H9 (cell line): ENCODE data around the gene CHD1. TPM values are rescaled to one million over a fixed set of nuclear protein-coding genes. Genes with fewer than 3 reads are reported as not detected.

Source experiments
- DNase-seq: peaks from one replicate; pipeline ENCODE4 v3.0.0-alpha.2; 2017
- H2AFZ ChIP-seq: one replicate; pipeline ENCODE4 v1.6.1; 2013; ENCODE audit warnings: mild to moderate bottlenecking, low read length, control low read depth, moderate library complexity
- H2AK5ac ChIP-seq: 2 replicates; pipeline ENCODE4 v1.6.1; 2013; ENCODE audit warnings: low read length, control low read depth, mixed read lengths; ENCODE audit not compliant: insufficient read length
- H2BK120ac ChIP-seq: one replicate; pipeline ENCODE4 v1.6.1; 2013; ENCODE audit warnings: low read depth, mild to moderate bottlenecking, low read length, control low read depth, inconsistent platforms; ENCODE audit not compliant: poor library complexity, severe bottlenecking
- H2BK12ac ChIP-seq: 2 replicates; pipeline ENCODE4 v1.6.1; 2013; ENCODE audit warnings: low read length, control low read depth, mixed read lengths, low read depth; ENCODE audit not compliant: insufficient read length
- H2BK15ac ChIP-seq: 2 replicates; pipeline ENCODE4 v1.6.1; 2013; ENCODE audit warnings: low read depth, low read length, control low read depth
- H2BK20ac ChIP-seq: one replicate; pipeline ENCODE4 v1.6.1; 2013; ENCODE audit warnings: low read depth, mild to moderate bottlenecking, low read length, control low read depth, inconsistent platforms; ENCODE audit not compliant: poor library complexity, severe bottlenecking
- H2BK5ac ChIP-seq: 2 replicates; pipeline ENCODE4 v1.6.1; 2013; ENCODE audit warnings: low read length, control low read depth, mixed read lengths; ENCODE audit not compliant: insufficient read length
- H3K14ac ChIP-seq: 2 replicates; pipeline ENCODE4 v1.6.1; 2013; ENCODE audit warnings: low read length, control low read depth; ENCODE audit not compliant: insufficient read depth
- H3K18ac ChIP-seq: 2 replicates; pipeline ENCODE4 v1.6.1; 2013; ENCODE audit warnings: low read depth, mild to moderate bottlenecking, mixed read lengths, low read length, control low read depth; ENCODE audit not compliant: insufficient read length
- H3K23ac ChIP-seq: 2 replicates; pipeline ENCODE4 v1.6.1; 2013; ENCODE audit warnings: low read length, control low read depth, mixed read lengths, low read depth; ENCODE audit not compliant: insufficient read length
- H3K23me2 ChIP-seq: 2 replicates; pipeline ENCODE4 v1.6.1; 2013; ENCODE audit warnings: low read depth, mild to moderate bottlenecking, mixed read lengths, low read length, control low read depth; ENCODE audit not compliant: insufficient read length, poor library complexity, severe bottlenecking
- H3K27ac ChIP-seq: 2 replicates; pipeline ENCODE4 v1.5.1; 2013; ENCODE audit warnings: low read length, control low read depth, mixed read lengths, low read depth; ENCODE audit not compliant: insufficient read length
- H3K27me3 ChIP-seq: 2 replicates; pipeline ENCODE4 v1.6.1; 2013; ENCODE audit warnings: low read length, control low read depth, inconsistent platforms; ENCODE audit not compliant: insufficient read depth
- H3K4ac ChIP-seq: 2 replicates; pipeline ENCODE4 v1.6.1; 2013; ENCODE audit warnings: low read depth, mild to moderate bottlenecking, control low read depth, inconsistent platforms, low read length, moderate library complexity
- H3K4me1 ChIP-seq: 2 replicates; pipeline ENCODE4 v1.6.1; 2013; ENCODE audit warnings: low read length, control low read depth, inconsistent platforms; ENCODE audit not compliant: insufficient read depth
- H3K4me2 ChIP-seq: 2 replicates; pipeline ENCODE4 v1.6.1; 2013; ENCODE audit warnings: low read length, control low read depth, mixed read lengths; ENCODE audit not compliant: insufficient read length, insufficient read depth
- H3K56ac ChIP-seq: 2 replicates; pipeline ENCODE4 v1.6.1; 2013; ENCODE audit warnings: low read depth, mild to moderate bottlenecking, mixed read lengths, low read length, control low read depth; ENCODE audit not compliant: insufficient read length
- H3K79me1 ChIP-seq: 2 replicates; pipeline ENCODE4 v1.6.1; 2013; ENCODE audit warnings: low read depth, mild to moderate bottlenecking, moderate library complexity, low read length, control low read depth, inconsistent platforms; ENCODE audit not compliant: insufficient read depth, poor library complexity, severe bottlenecking
- H3K79me2 ChIP-seq: 2 replicates; pipeline ENCODE4 v1.6.1; 2013; ENCODE audit warnings: low read length, control low read depth, inconsistent platforms; ENCODE audit not compliant: insufficient read depth
- H3K9ac ChIP-seq: 2 replicates; pipeline ENCODE4 v1.6.1; 2013; ENCODE audit warnings: low read length, control low read depth, mixed read lengths; ENCODE audit not compliant: insufficient read length; ENCODE audit errors: extremely low read depth
- H3K9me3 ChIP-seq: one replicate; pipeline ENCODE4 v1.6.1; 2013; ENCODE audit warnings: low read depth, low read length, inconsistent platforms; ENCODE audit not compliant: control insufficient read depth
- H3T11ph ChIP-seq: one replicate; pipeline ENCODE4 v1.6.1; 2013; ENCODE audit warnings: mild to moderate bottlenecking, low read length, control low read depth, inconsistent platforms
- H4K20me1 ChIP-seq: one replicate; pipeline ENCODE4 v1.6.1; 2013; ENCODE audit not compliant: control insufficient read depth, insufficient read length, insufficient read depth
- H4K5ac ChIP-seq: 2 replicates; pipeline ENCODE4 v1.6.1; 2013; ENCODE audit warnings: low read depth, mild to moderate bottlenecking, mixed read lengths, low read length, control low read depth; ENCODE audit not compliant: insufficient read length
- H4K8ac ChIP-seq: replicated peaks from 2 replicates; pipeline ENCODE4 v1.6.1; 2013; ENCODE audit warnings: low read length, control low read depth, mixed read lengths, low read depth; ENCODE audit not compliant: insufficient read length
- H4K91ac ChIP-seq: 2 replicates; pipeline ENCODE4 v1.6.1; 2013; ENCODE audit warnings: low read depth, mild to moderate bottlenecking, moderate library complexity, mixed read lengths, low read length, control low read depth; ENCODE audit not compliant: insufficient read length
- H3K27ac Mint-ChIP-seq, 3 experiments: 2 replicates in 2 of 3; 3 replicates in 1 of 3; pipeline ENCODE4 v1.8.0; 2020 to 2021; ENCODE audit warnings: mixed read lengths in 3 of 3, mild to moderate bottlenecking in 1 of 3, moderate library complexity in 1 of 3
- H3K27me3 Mint-ChIP-seq: 2 replicates; pipeline ENCODE4 v1.8.0; 2021; ENCODE audit warnings: low read depth, mild to moderate bottlenecking, moderate library complexity, mixed read lengths
- H3K36me3 Mint-ChIP-seq, 3 experiments: 2 replicates in 2 of 3; 3 replicates in 1 of 3; pipeline ENCODE4 v1.8.0; 2020 to 2021; ENCODE audit warnings: low read depth in 3 of 3, mixed read lengths in 3 of 3; ENCODE audit not compliant: insufficient read depth in 1 of 3
- H3K4me1 Mint-ChIP-seq, 2 experiments: 2 replicates each; pipeline ENCODE4 v1.8.0; 2020; ENCODE audit warnings: mixed read lengths in 2 of 2
- H3K4me3 Mint-ChIP-seq, 2 experiments: 2 replicates in 1 of 2; 3 replicates in 1 of 2; pipeline ENCODE4 v1.8.0; 2020 to 2021; ENCODE audit warnings: mild to moderate bottlenecking in 2 of 2, mixed read lengths in 2 of 2, moderate library complexity in 1 of 2
- H3K9me3 Mint-ChIP-seq, 2 experiments: 2 replicates in 1 of 2; 3 replicates in 1 of 2; pipeline ENCODE4 v1.8.0; 2020; ENCODE audit warnings: mild to moderate bottlenecking in 2 of 2, mixed read lengths in 2 of 2, moderate library complexity in 1 of 2
- WGBS: extraction: QIAGEN DNeasy Blood & Tissue Kit; methylation state at CpG from one replicate; pipeline ENCODE4 v1.1.7; 2013; ENCODE audit warnings: missing lambda C conversion rate, low lambda C conversion rate, mixed read lengths; ENCODE audit not compliant: insufficient read length; ENCODE audit errors: extremely low coverage; 5-methylcytosine and 5-hydroxymethylcytosine counted together
- total RNA-seq: library from RNA; stranded (reverse); gene quantifications from 2 replicates; pipeline ENCODE4 v1.2.1, GENCODE V29; 2021
- TF ChIP-seq, protein P1 (sequence below): fragments of 200-600 bp; sonication (generic); conservative IDR thresholded peaks from 3 replicates; pipeline ENCODE4 v1.8.0; 2021; ENCODE audit warnings: antibody characterized with exemption, mild to moderate bottlenecking

Gene CHD1
- total RNA-seq, 1 experiment from 2014 or later, result 62.7 TPM

DNA sequence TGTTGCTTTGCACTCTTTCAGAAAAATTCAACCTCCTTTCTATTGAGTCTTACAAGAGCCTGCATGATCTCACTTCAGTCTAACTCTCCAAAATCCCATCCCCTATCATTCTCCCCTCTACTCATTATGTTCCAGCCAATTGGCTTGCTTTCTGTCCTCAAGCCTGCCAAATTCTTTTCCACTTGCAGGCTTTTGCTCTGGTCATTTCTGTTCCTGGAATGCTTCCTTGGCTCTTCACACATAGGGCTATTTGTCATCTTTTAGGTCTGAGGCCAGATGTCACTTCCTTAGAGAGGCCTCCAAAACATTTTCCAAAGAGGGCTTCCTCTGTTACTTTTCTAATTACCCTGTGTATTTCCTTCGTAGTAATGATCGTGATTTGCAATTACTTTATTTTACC lies 11.8 kb upstream of the CHD1 start:
- no peaks in the 10 kb centered on the region for H3K23me2 ChIP-seq
- H3K4me1 ChIP-seq, result 0 out of 2 replicates have a peak, but pooled peaks cover 5% of the 10 kb centered on the region
- Mint-ChIP-seq H3K27me3 (no peaks in the 10 kb centered on the region), H3K4me1 (peaks cover 25 to 30% of the 10 kb centered on the region in 2 experiments), H3K36me3 (no peaks in the 10 kb centered on the region), H3K27ac (peak overlapping the region in 1 of 3 experiments; percentile 20; a peak in 2 of 7 replicates), H3K4me3 (no peak overlapping the region), H3K9me3 (no peaks in the 10 kb centered on the region)
- no peak overlapping the region for H3K14ac ChIP-seq
- no peak overlapping the region for H2BK120ac ChIP-seq
- no peak overlapping the region for H3K56ac ChIP-seq
- no peak overlapping the region for H2BK20ac ChIP-seq
- H3K4me2 ChIP-seq, result no peak overlapping the region
- no peak overlapping the region for H2BK15ac ChIP-seq
- H3K27ac ChIP-seq, result no peak overlapping the region
- no peaks in the 10 kb centered on the region for H3K9me3 ChIP-seq
- no peak overlapping the region for H2AFZ ChIP-seq
- no peak overlapping the region for H4K8ac ChIP-seq
- H3K4ac ChIP-seq, result no peak overlapping the region
- no peaks in the 10 kb centered on the region for H3K27me3 ChIP-seq
- no peak overlapping the region for H4K5ac ChIP-seq
- no peaks in the 10 kb centered on the region for H4K20me1 ChIP-seq
- H3K9ac ChIP-seq, result no peak overlapping the region
- no peak overlapping the region for H4K91ac ChIP-seq
- no peak overlapping the region for H2AK5ac ChIP-seq
- no peak overlapping the region for H3T11ph ChIP-seq
- no peaks in the 10 kb centered on the region for H3K79me1 ChIP-seq
- TF ChIP-seq, protein P1, sequence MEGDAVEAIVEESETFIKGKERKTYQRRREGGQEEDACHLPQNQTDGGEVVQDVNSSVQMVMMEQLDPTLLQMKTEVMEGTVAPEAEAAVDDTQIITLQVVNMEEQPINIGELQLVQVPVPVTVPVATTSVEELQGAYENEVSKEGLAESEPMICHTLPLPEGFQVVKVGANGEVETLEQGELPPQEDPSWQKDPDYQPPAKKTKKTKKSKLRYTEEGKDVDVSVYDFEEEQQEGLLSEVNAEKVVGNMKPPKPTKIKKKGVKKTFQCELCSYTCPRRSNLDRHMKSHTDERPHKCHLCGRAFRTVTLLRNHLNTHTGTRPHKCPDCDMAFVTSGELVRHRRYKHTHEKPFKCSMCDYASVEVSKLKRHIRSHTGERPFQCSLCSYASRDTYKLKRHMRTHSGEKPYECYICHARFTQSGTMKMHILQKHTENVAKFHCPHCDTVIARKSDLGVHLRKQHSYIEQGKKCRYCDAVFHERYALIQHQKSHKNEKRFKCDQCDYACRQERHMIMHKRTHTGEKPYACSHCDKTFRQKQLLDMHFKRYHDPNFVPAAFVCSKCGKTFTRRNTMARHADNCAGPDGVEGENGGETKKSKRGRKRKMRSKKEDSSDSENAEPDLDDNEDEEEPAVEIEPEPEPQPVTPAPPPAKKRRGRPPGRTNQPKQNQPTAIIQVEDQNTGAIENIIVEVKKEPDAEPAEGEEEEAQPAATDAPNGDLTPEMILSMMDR, result no peak
- no peaks in the 10 kb centered on the region for H3K79me2 ChIP-seq
- H3K23ac ChIP-seq, result no peak overlapping the region
- H2BK12ac ChIP-seq, result no peak overlapping the region
- no peak for DNase-seq
- H2BK5ac ChIP-seq, result no peak overlapping the region
- no CpG with 5 or more reads among the region's 2 CpGs for WGBS
- H3K18ac ChIP-seq, result no peak overlapping the region
